WTC11 (cell line): ENCODE data around the gene KIR3DL3. TPM values are rescaled to one million over a fixed set of nuclear protein-coding genes. Genes with fewer than 3 reads are reported as not detected.

ENCODE experiments used
- ATAC-seq: fragments of 200-7000 bp; cut with Tn5 transposase; 2 replicates; pipeline ENCODE4 v1.10.0; 2021; ENCODE audit warnings: mild to moderate bottlenecking, moderate library complexity
- CTCF ChIA-PET: fragments of 300-600 bp; sonication (Branson Sonifier 250); formaldehyde crosslinking; loops from one replicate; lab custom pipeline; 2021; ENCODE audit warnings: antibody characterized with exemption; lab: Charles Lee
- POLR2A ChIA-PET: fragments of 350-600 bp; sonication (Branson Sonifier 250); formaldehyde crosslinking; loops from one replicate; lab custom pipeline; 2021; ENCODE audit warnings: antibody characterized with exemption; lab: Charles Lee
- DNase-seq: peaks from one replicate; pipeline ENCODE4 v3.0.0; 2021; ENCODE audit warnings: low spot score
- H3K27ac Mint-ChIP-seq: 2 replicates; pipeline ENCODE4 v1.8.0; 2021; ENCODE audit warnings: mixed read lengths
- H3K27me3 Mint-ChIP-seq: 2 replicates; pipeline ENCODE4 v1.8.0; 2021; ENCODE audit warnings: low read depth, mild to moderate bottlenecking, moderate library complexity, mixed read lengths
- H3K36me3 Mint-ChIP-seq: 2 replicates; pipeline ENCODE4 v1.8.0; 2021; ENCODE audit warnings: mixed read lengths
- H3K4me1 Mint-ChIP-seq: 2 replicates; pipeline ENCODE4 v1.8.0; 2022; ENCODE audit warnings: mixed read lengths
- H3K4me3 Mint-ChIP-seq: 2 replicates; pipeline ENCODE4 v1.8.0; 2021; ENCODE audit warnings: mild to moderate bottlenecking, moderate library complexity, mixed read lengths
- H3K9me3 Mint-ChIP-seq: 2 replicates; pipeline ENCODE4 v1.8.0; 2021; ENCODE audit warnings: mixed read lengths
- AR ChIP-seq: fragments of 250-450 bp; sonication (Bioruptor Pico); IDR thresholded peaks from 2 replicates; pipeline ENCODE4 v1.9.0; 2021; ENCODE audit warnings: mild to moderate bottlenecking
- ARID4B ChIP-seq: sonication (generic); formaldehyde crosslinking; IDR thresholded peaks from 2 replicates; pipeline ENCODE4 v1.8.0; 2023; ENCODE audit warnings: missing genetic modification reagents, mild to moderate bottlenecking, borderline replicate concordance
- ATF6 ChIP-seq: sonication (generic); formaldehyde crosslinking; IDR thresholded peaks from 2 replicates; pipeline ENCODE4 v1.8.1; 2023; ENCODE audit warnings: mild to moderate bottlenecking, missing genetic modification reagents
- CBFB ChIP-seq: sonication (generic); formaldehyde crosslinking; IDR thresholded peaks from 2 replicates; pipeline ENCODE4 v1.8.1; 2022; ENCODE audit warnings: mild to moderate bottlenecking, low read depth, missing genetic modification reagents
- E2F1 ChIP-seq: sonication (generic); formaldehyde crosslinking; IDR thresholded peaks from 2 replicates; pipeline ENCODE4 v1.8.0; 2022; ENCODE audit warnings: mild to moderate bottlenecking, missing genetic modification reagents
- ETV6 ChIP-seq: sonication (generic); formaldehyde crosslinking; IDR thresholded peaks from 2 replicates; pipeline ENCODE4 v1.8.1; 2022; ENCODE audit warnings: mild to moderate bottlenecking, missing genetic modification reagents
- FOXJ3 ChIP-seq: sonication (generic); formaldehyde crosslinking; IDR thresholded peaks from 2 replicates; pipeline ENCODE4 v1.9.0; 2021; ENCODE audit warnings: missing genetic modification reagents, mild to moderate bottlenecking, borderline replicate concordance
- FOXK1 ChIP-seq: sonication (generic); formaldehyde crosslinking; IDR thresholded peaks from 2 replicates; pipeline ENCODE4 v1.8.0; 2022; ENCODE audit warnings: mild to moderate bottlenecking, moderate library complexity, missing genetic modification reagents
- FOXP4 ChIP-seq: sonication (generic); formaldehyde crosslinking; IDR thresholded peaks from 2 replicates; pipeline ENCODE4 v1.8.0; 2022; ENCODE audit warnings: mild to moderate bottlenecking, missing genetic modification reagents
- GTF2I ChIP-seq: fragments of 250-450 bp; sonication (Bioruptor Pico); conservative IDR thresholded peaks from 2 replicates; pipeline ENCODE4 v1.4.0; 2021; ENCODE audit warnings: mild to moderate bottlenecking
- MXD4 ChIP-seq: fragments of 250-450 bp; sonication (Bioruptor Pico); IDR thresholded peaks from 2 replicates; pipeline ENCODE4 v1.8.0; 2021; ENCODE audit warnings: mild to moderate bottlenecking, moderate library complexity, borderline replicate concordance
- NFATC4 ChIP-seq: fragments of 250-450 bp; sonication (Bioruptor Pico); IDR thresholded peaks from 2 replicates; pipeline ENCODE4 v1.9.0; 2021; ENCODE audit warnings: mild to moderate bottlenecking
- NFE2L1 ChIP-seq: sonication (generic); formaldehyde crosslinking; IDR thresholded peaks from 2 replicates; pipeline ENCODE4 v1.8.1; 2023; ENCODE audit warnings: missing genetic modification reagents
- NFYB ChIP-seq: sonication (generic); formaldehyde crosslinking; conservative IDR thresholded peaks from 2 replicates; pipeline ENCODE4 v1.8.0; 2022; ENCODE audit warnings: low read depth, missing genetic modification reagents
- NR3C1 ChIP-seq: sonication (generic); formaldehyde crosslinking; conservative IDR thresholded peaks from 2 replicates; pipeline ENCODE4 v1.8.1; 2023; ENCODE audit warnings: low read depth, mild to moderate bottlenecking, missing genetic modification reagents
- PREB ChIP-seq: sonication (generic); formaldehyde crosslinking; IDR thresholded peaks from 2 replicates; pipeline ENCODE4 v1.8.1; 2022; ENCODE audit warnings: mild to moderate bottlenecking, missing genetic modification reagents, moderate library complexity, borderline replicate concordance
- TP53 ChIP-seq: sonication (generic); formaldehyde crosslinking; IDR thresholded peaks from 2 replicates; pipeline ENCODE4 v1.8.1; 2023; ENCODE audit warnings: mild to moderate bottlenecking, missing genetic modification reagents
- ZMAT4 ChIP-seq: fragments of 250-450 bp; sonication (Bioruptor Pico); IDR thresholded peaks from 2 replicates; pipeline ENCODE4 v1.9.0; 2021; ENCODE audit warnings: mild to moderate bottlenecking
- total RNA-seq: library from RNA; stranded (reverse); gene quantifications from 3 replicates; pipeline ENCODE4 v1.2.3, GENCODE V29; 2021

KIR3DL3 gene
- total RNA-seq, 1 experiment from 2014 or later: not detected

GRCh38 chr19:54704928-54705327 lies 19.3 kb upstream of the KIR3DL3 start:
- DNase-seq (no peak), ATAC-seq (no peak)
- Mint-ChIP-seq H3K9me3 (peaks cover 76% of the 10 kb centered on the region), H3K4me3 (no peak overlapping the region), H3K36me3 (peaks cover 61% of the 10 kb centered on the region), H3K27ac (no peak overlapping the region), H3K4me1 (no peaks in the 10 kb centered on the region), H3K27me3 (peaks cover 35% of the 10 kb centered on the region)
- POLR2A ChIA-PET: no interaction called here
- CTCF ChIA-PET: interaction anchor here (0.6 kb wide), 1 partner anchor 28 kb away, joined by 3 read pairs; no protein-coding TSS in a partner anchor
- TF ChIP-seq FOXK1 (CRISPR knock-in tag) (no peak), FOXJ3 (no peak), ATF6 (CRISPR knock-in tag) (no peak), PREB (CRISPR knock-in tag) (no peak), FOXP4 (CRISPR knock-in tag) (no peak), ETV6 (CRISPR knock-in tag) (no peak), NFATC4 (CRISPR knock-in tag) (no peak), CBFB (CRISPR knock-in tag) (no peak), NFE2L1 (CRISPR knock-in tag) (no peak), NR3C1 (CRISPR knock-in tag) (no peak), TP53 (CRISPR knock-in tag) (no peak)

- Mint-ChIP-seq H3K4me1 (no peaks in the 10 kb centered on the region), H3K4me3 (no peak overlapping the region), H3K9me3 (peaks cover 67% of the 10 kb centered on the region), H3K36me3 (peaks cover 47% of the 10 kb centered on the region), H3K27me3 (peaks cover 23% of the 10 kb centered on the region), H3K27ac (no peak overlapping the region)
- DNase-seq (no peak), ATAC-seq (no peak)
- ChIA-PET CTCF (no interaction called here), POLR2A (no interaction called here)
- TF ChIP-seq NFYB (CRISPR knock-in tag): no peak
- no peak for TF ChIP-seq AR
- TF ChIP-seq GTF2I (CRISPR knock-in tag): no peak
- TF ChIP-seq ETV6 (CRISPR knock-in tag): no peak
- no peak for TF ChIP-seq ARID4B (CRISPR knock-in tag)
- TF ChIP-seq E2F1 (CRISPR knock-in tag): no peak
- no peak for TF ChIP-seq ATF6 (CRISPR knock-in tag)
- no peak for TF ChIP-seq MXD4
- no peak for TF ChIP-seq ZMAT4 (CRISPR knock-in tag)
Observed at GRCh38 chr19:54707962-54708361, 16.3 kb upstream of the KIR3DL3 start.
